Right lobe of liver (tissue), 4 donors: ENCODE results near the gene FAM229A.

Experiments used
- POLR2A ChIP-seq: fragments of 450-650 bp; IDR thresholded peaks from one replicate; pipeline ENCODE4 v1.6.1; 2017; ENCODE audit warnings: antibody characterized with exemption, mild to moderate bottlenecking
- TF ChIP-seq, protein P1 (sequence below), 4 donors: fragments of 200-600 bp in 3 of 4; fragments of 450-650 bp in 1 of 4; IDR thresholded peaks; one replicate each; pipeline versions ENCODE4 v1.5.1 to v1.8.0; 2016 to 2022; ENCODE audit warnings: antibody characterized with exemption in 4 of 4, mild to moderate bottlenecking in 2 of 4
- donor health status: DM: no; HTN: no; CAD: no.
- donor health status: DM: no; HTN: no; CAD: no.
- donor health status: DM: no; HTN: yes; CAD: no.

DNA sequence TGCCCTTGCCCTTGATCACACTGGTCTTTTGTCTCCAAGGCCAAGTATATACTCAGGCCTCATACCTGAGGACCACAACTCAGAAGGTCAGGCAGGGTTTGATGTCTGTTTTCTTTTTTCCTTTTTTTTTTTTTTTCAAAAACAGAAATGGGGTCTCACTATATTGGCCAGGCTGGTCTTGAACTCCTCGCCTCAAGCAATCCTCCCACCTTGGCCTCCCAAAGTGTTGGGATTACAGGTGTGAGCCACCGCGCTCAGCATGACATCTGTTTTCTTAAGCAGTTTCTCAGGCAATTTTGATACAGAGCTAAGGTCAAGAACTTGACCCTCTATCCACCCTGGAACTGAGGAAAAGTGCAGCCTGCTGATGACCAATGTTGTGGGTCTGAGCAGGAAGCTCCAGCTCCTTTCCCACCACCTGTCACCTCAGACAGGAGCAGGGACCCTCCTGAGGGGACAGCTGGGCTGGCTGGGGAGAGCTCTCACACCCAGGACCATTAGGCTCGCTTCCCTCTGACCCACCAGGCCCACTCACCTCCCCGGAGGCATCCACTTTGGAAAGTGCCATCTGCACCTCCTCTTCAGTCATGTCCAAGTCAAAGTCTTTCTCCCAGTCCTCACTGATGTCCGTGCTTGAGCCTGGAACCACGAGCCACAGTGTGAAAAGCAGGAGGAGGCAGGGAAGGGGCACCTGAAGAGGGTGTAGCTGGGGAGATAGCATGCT, 5.8 kb upstream of the FAM229A start:
- TF ChIP-seq, protein P1, sequence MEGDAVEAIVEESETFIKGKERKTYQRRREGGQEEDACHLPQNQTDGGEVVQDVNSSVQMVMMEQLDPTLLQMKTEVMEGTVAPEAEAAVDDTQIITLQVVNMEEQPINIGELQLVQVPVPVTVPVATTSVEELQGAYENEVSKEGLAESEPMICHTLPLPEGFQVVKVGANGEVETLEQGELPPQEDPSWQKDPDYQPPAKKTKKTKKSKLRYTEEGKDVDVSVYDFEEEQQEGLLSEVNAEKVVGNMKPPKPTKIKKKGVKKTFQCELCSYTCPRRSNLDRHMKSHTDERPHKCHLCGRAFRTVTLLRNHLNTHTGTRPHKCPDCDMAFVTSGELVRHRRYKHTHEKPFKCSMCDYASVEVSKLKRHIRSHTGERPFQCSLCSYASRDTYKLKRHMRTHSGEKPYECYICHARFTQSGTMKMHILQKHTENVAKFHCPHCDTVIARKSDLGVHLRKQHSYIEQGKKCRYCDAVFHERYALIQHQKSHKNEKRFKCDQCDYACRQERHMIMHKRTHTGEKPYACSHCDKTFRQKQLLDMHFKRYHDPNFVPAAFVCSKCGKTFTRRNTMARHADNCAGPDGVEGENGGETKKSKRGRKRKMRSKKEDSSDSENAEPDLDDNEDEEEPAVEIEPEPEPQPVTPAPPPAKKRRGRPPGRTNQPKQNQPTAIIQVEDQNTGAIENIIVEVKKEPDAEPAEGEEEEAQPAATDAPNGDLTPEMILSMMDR (IDR thresholded peaks at IDR 0.05): no peak
- TF ChIP-seq POLR2A: no peak
